GM12873 (cell line): Measurements from ENCODE around the gene CASP1.
A peak's percentile ranks its signal among the peaks of the same experiment; 100 is the strongest.

ENCODE experiments used
- TF ChIP-seq, protein P1 (sequence below): IDR thresholded peaks from 2 replicates; pipeline ENCODE4 v1.5.1; 2012; ENCODE audit warnings: low read depth, mild to moderate bottlenecking, moderate library complexity, low read length, control low read depth; ENCODE audit not compliant: insufficient read depth; ENCODE audit errors: missing control alignments

The CASP1 gene

DNA sequence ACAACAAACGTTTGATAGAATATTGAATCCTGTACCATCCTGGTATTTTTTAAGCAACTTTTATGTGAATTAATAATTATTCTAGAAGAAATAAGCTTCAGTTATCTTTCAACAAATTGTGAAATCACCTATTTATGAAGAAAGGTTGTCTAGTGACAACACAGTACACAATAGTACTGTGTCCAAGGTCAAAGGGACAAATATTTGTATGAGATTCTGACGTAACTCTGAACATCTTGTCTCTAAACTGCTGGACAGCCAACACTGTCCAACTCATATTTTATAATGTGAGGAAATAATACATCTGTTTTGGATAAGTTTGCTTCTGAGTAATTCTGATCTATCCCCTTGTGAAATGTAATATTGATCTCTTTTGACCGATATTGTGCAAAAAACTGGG lies 30.9 kb downstream of the CASP1 start:
- TF ChIP-seq, protein P1, sequence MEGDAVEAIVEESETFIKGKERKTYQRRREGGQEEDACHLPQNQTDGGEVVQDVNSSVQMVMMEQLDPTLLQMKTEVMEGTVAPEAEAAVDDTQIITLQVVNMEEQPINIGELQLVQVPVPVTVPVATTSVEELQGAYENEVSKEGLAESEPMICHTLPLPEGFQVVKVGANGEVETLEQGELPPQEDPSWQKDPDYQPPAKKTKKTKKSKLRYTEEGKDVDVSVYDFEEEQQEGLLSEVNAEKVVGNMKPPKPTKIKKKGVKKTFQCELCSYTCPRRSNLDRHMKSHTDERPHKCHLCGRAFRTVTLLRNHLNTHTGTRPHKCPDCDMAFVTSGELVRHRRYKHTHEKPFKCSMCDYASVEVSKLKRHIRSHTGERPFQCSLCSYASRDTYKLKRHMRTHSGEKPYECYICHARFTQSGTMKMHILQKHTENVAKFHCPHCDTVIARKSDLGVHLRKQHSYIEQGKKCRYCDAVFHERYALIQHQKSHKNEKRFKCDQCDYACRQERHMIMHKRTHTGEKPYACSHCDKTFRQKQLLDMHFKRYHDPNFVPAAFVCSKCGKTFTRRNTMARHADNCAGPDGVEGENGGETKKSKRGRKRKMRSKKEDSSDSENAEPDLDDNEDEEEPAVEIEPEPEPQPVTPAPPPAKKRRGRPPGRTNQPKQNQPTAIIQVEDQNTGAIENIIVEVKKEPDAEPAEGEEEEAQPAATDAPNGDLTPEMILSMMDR: no peak

DNA sequence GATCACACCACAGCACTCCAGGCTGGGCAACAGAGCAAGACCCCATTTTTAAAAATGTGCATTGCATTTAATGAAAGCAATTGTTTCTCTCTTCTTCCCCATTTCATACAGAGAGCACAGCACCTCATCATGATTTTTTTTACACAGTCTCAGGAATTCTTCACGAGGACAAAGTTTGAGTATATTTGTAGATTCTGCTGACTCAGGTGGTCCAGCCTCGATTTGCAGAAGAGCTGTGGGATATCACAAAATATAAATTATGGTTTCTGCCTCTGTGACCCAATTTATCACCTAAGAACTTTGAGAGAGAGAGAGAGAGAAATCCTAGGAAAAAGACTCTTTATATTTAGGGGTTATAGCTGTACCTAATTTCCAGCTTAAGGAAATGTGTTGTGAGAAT lies 31.8 kb downstream of the CASP1 start:
- TF ChIP-seq, protein P1: no peak

DNA sequence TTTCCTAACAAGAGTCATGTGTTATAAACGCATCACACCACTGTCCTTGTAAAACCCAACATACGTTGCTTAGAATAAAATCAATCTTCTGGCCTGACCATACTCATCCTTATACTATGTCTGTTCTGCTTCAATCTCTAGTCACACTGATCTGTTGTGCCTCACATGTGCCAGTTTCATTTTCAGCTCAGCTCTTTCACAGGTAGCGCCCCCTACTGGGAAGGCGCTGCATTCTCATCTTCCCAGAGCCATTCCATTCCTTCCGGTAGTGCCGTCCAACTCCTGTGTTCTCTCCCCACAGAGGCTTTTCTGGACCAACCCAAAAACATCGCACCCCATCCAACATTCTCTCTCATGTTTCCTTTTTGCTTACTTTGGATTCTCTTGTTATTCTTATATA lies 34.1 kb downstream of the CASP1 start:
- TF ChIP-seq, protein P1: peak; percentile 96

DNA sequence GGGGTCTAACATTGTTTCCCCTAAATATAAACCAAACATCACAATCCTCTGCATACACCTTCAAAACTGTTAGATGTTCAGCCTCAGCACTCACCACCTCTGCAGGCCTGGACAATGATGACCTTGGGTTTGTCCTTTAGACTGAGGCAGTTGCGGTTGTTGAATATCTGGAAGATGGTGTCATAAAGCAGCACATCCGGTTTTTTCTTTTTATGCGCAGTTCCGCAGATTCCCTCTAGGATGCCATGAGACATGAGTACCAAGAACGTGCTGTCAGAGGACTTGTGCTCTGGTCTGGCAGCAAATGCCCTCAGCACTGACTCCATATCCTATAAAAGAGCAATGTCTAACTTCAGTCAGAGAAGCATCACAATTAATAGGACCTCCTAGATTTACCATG lies 34.8 kb downstream of the CASP1 start:
- TF ChIP-seq, protein P1: peak; percentile 42

DNA sequence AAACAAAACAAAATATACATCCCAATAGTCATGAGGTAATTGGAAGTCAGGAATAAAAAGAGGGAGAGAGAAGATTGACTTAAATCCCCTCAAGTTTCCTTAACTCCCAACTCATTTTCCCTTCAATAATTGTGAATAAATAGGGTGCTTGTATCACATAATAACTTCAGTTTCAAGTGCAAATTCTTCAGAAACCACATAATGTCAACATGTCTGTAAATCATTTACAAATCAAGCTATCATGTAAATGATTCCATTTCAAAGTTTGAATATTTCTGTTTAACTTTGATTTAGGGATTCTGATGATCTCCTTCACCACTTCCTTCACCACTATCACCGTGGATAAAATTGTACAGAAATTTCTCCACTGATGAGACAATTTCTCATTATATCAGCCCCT lies 35.2 kb downstream of the CASP1 start:
- TF ChIP-seq, protein P1: no peak

DNA sequence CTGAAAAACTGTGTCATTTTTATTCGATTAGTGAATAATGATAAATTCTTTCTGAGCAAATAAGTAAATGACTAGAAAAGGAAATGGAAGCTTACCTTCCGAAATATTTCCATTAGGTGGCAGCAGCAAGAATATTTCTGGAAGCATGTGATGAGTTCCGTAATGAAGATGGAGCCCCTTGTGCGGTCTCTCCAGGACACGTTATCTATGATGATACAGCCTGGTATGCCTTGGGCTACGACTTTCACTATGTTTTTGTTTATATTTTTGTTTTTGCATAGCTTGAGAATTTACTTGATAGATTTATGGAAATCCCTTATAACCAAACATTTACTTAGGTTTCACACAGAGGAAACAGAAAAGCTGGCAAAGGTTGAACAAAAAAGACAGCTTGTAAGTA lies 37.7 kb downstream of the CASP1 start:
- TF ChIP-seq, protein P1: no peak

DNA sequence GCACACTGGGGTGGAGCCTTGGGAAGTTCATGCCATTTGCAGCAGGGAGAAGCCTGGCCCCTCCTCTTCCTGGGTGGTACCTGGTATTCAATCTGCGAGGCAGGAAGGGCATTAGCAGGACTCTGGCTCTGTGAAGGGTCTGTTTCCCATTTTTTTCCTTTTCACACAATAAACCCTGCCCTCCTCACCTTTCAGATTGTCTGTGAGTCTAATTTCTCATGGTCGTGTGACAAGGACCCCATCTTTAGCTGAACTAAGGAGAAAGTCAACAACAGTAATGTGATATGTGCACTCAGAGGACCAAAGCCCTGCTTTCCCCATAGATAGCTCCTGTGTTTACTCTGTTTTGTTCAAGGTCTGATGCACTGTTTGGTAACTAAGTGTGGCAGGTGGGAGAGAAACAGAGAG lies 39.9 kb downstream of the CASP1 start:
- TF ChIP-seq, protein P1: no peak
